K562 (cell line): ENCODE results near the gene ZNF799. TPM values are rescaled to one million over a fixed set of nuclear protein-coding genes. Genes with fewer than 3 reads are reported as not detected.

ENCODE experiments used
- CEBPB ChIP-seq: fragments of 450-650 bp; IDR thresholded peaks from 2 replicates; pipeline ENCODE4 v1.6.1; 2016; ENCODE audit warnings: missing genetic modification characterization, missing compliant biosample characterization
- CHD4 ChIP-seq: fragments of 200-600 bp; sonication (generic); IDR thresholded peaks from 3 replicates; pipeline ENCODE4 v1.6.1; 2012; ENCODE audit warnings: low read depth, mild to moderate bottlenecking, mixed read lengths, low read length, inconsistent platforms; ENCODE audit not compliant: insufficient read depth, insufficient replicate concordance, poor library complexity, severe bottlenecking
- MEF2D ChIP-seq: conservative IDR thresholded peaks from 2 replicates; pipeline ENCODE4 v1.6.1; 2016; ENCODE audit warnings: low read depth, missing genetic modification characterization, missing compliant biosample characterization
- MTA1 ChIP-seq: fragments of 450-650 bp; IDR thresholded peaks from 2 replicates; pipeline ENCODE4 v1.6.1; 2017; ENCODE audit warnings: borderline replicate concordance
- MTA2 ChIP-seq: fragments of 450-650 bp; IDR thresholded peaks from 2 replicates; pipeline ENCODE4 v1.6.1; 2016; ENCODE audit warnings: low read depth
- NCOR1 ChIP-seq: fragments of 450-650 bp; IDR thresholded peaks from 2 replicates; pipeline ENCODE4 v1.6.1; 2016; ENCODE audit warnings: mild to moderate bottlenecking, moderate library complexity
- NONO ChIP-seq, 2 experiments: fragments of 200-400 bp in 1 of 2; fragments of 450-650 bp in 1 of 2; formaldehyde crosslinking in 1 of 2; IDR thresholded peaks; 2 replicates each; pipeline ENCODE4 v1.6.1; 2017; ENCODE audit warnings: low read depth in 2 of 2, mild to moderate bottlenecking in 2 of 2, moderate library complexity in 2 of 2, low read length in 1 of 2
- POLR2A ChIP-seq: fragments of 450-650 bp; conservative IDR thresholded peaks from 2 replicates; pipeline ENCODE4 v1.6.1; 2016
- ZFPM2 ChIP-seq: fragments of 250-450 bp; sonication (Bioruptor Pico); IDR thresholded peaks from 2 replicates; pipeline ENCODE4 v1.5.1; 2022; ENCODE audit warnings: mild to moderate bottlenecking
- ZNF165 ChIP-seq: fragments of 250-450 bp; sonication (Bioruptor Pico); IDR thresholded peaks from 2 replicates; pipeline ENCODE4 v1.4.0; 2020; ENCODE audit warnings: borderline replicate concordance
- polyA plus RNA-seq, 8 experiments: library from polyadenylated mRNA; depleted of rRNA in 4 of 8; stranded (reverse) in 5 of 8; unstranded in 3 of 8; fragments of >200 nt; fragmentation: Nextera tagmentation in 2 of 8; fragmentation: Illumina TruSeq in 1 of 8; extraction: Ambion mirVana in 2 of 8; extraction: Trizol in 1 of 8; gene quantifications; 2 replicates each; pipeline versions ENCODE4 v1.2.1 to v1.2.3, GENCODE V29; 2011 to 2014; ENCODE audit warnings: inconsistent platforms in 1 of 8, missing spikeins in 1 of 8
- total RNA-seq, 7 experiments: library from RNA; depleted of rRNA in 6 of 7; stranded (reverse); fragments of >200 nt in 6 of 7; fragmentation: Illumina TruSeq in 2 of 7; extraction: Trizol in 2 of 7; gene quantifications; 2 replicates each; pipeline versions ENCODE4 v1.2.1 to v1.2.3, GENCODE V29; 2011 to 2021; ENCODE audit warnings: low replicate concordance in 1 of 7
- TF ChIP-seq, protein P1 (sequence below), 2 experiments: fragments of 450-650 bp; IDR thresholded peaks; 2 replicates each; pipeline ENCODE4 v1.6.1; 2016; ENCODE audit warnings: mild to moderate bottlenecking in 2 of 2, borderline replicate concordance in 1 of 2, low read depth in 1 of 2, moderate library complexity in 1 of 2
- TF ChIP-seq, protein P2 (sequence below): fragments of 250-450 bp; sonication (Bioruptor Pico); IDR thresholded peaks from 2 replicates; pipeline ENCODE4 v1.5.0; 2020; ENCODE audit warnings: mild to moderate bottlenecking, borderline replicate concordance
- TF ChIP-seq, protein P3 (sequence below), 2 experiments: fragments of 450-650 bp; IDR thresholded peaks; 2 replicates each; pipeline ENCODE4 v1.6.1; 2018; ENCODE audit warnings: mild to moderate bottlenecking in 2 of 2, low read depth in 1 of 2; ENCODE audit not compliant: partially characterized antibody in 2 of 2

ZNF799 gene
- total and polyA plus RNA-seq, 9 of the 15 experiments (the other 6 are each of a cell fraction or from before 2014, with no cell fraction given) = 0.63 to 5.5 (median 2.9) TPM

DNA sequence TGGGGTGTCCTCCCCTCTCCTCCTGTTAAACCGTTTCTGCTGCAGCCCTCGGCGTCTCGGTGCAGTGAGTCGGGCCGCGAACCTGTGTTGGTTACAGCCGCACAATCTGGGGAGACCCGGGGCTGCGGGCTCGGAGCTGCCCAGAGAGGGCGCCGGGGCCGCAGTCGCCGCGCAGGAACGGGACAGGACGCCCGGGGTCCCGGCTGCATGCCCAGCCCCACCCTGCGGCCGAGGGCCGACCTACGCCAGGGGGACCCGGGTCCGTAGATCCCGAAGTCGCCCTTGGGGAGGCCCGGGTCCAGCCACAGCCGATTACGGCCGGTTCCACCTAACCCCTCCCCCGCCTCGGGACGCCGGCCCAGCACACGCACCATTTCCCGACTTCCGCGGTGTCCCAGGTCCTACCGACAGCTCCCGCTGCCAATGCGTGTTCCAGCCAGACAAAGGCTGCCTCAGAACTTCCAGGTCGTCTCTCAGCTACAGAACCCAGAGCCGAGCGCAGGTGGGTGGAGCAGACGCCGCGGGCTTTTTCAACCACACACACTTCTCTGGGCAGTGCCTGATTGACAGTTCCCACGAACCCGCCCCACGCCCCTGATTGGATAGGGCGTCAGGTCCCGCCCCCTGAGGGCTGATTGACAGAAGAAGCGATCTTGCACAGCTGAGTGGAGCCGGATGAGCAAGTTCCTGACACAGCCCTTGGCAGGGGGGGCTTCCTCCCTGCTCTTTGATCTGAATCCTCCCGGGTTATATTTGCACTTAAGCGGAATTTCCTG, 39.7 kb upstream of the ZNF799 start, which contains the start of gene ZNF443 (continued):
- TF ChIP-seq, protein P1, sequence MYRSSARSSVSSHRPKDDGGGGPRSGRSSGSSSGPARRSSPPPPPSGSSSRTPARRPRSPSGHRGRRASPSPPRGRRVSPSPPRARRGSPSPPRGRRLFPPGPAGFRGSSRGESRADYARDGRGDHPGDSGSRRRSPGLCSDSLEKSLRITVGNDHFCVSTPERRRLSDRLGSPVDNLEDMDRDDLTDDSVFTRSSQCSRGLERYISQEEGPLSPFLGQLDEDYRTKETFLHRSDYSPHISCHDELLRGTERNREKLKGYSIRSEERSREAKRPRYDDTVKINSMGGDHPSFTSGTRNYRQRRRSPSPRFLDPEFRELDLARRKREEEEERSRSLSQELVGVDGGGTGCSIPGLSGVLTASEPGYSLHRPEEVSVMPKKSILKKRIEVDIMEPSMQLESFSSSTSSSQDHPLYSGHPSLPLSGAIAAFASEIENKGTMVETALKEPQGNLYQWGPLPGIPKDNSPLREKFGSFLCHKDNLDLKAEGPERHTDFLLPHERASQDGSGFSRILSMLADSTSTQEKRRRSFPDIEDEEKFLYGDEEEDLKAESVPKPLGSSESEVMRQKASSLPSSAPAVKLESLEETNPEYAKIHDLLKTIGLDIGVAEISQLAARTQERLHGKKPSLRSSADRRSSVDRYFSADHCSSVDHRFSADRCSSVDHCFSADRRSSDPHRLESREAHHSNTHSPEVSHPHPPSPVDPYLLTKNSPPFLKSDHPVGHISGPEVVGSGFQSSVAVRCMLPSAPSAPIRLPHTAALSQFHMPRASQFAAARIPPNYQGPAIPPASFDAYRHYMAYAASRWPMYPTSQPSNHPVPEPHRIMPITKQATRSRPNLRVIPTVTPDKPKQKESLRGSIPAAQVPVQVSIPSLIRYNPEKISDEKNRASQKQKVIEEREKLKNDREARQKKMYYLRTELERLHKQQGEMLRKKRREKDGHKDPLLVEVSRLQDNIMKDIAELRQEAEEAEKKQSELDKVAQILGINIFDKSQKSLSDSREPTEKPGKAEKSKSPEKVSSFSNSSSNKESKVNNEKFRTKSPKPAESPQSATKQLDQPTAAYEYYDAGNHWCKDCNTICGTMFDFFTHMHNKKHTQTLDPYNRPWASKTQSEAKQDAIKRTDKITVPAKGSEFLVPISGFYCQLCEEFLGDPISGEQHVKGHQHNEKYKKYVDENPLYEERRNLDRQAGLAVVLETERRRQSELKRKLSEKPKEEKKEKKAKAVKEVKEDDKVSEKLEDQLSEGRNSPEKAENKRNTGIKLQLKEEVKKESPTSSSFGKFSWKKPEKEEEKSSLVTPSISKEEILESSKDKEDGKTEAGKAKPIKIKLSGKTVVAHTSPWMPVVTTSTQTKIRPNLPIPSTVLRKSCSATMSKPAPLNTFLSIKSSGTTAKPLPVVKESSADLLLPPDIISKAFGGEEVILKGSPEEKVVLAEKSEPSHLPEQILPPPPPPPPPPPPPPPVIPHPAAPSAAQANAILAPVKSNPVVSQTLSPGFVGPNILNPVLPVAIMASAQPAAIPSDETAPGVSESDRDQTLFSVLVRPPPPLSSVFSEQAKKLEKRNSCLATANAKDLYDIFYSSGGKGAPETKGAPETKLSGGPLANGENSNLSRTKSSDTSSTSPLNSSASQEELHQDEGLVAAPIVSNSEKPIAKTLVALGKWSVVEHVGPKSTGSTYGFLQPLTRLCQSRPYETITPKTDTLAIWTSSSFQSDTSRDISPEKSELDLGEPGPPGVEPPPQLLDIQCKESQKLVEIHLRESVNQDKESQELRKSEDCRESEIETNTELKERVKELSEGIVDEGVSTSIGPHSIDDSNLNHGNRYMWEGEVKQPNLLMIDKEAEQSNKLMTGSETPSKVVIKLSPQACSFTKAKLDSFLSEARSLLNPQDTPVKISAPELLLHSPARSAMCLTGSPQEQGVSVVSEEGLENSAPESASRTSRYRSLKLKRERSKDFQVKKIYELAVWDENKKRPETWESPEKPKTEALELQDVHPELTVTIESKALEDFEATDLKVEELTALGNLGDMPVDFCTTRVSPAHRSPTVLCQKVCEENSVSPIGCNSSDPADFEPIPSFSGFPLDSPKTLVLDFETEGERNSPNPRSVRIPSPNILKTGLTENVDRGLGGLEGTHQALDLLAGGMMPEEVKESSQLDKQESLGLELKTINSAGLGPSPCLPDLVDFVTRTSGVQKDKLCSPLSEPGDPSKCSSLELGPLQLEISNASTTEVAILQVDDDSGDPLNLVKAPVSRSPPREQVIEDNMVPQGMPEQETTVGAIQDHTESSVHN (IDR thresholded peaks at IDR 0.05; ENCODE audit: borderline replicate concordance in 1 of 2, low read depth in 1 of 2) = no peak
- no peak for TF ChIP-seq NONO (IDR thresholded peaks at IDR 0.05; ENCODE audit: low read depth in 2 of 2, low read length in 1 of 2)
- TF ChIP-seq CHD4 = no peak
- TF ChIP-seq, protein P2, sequence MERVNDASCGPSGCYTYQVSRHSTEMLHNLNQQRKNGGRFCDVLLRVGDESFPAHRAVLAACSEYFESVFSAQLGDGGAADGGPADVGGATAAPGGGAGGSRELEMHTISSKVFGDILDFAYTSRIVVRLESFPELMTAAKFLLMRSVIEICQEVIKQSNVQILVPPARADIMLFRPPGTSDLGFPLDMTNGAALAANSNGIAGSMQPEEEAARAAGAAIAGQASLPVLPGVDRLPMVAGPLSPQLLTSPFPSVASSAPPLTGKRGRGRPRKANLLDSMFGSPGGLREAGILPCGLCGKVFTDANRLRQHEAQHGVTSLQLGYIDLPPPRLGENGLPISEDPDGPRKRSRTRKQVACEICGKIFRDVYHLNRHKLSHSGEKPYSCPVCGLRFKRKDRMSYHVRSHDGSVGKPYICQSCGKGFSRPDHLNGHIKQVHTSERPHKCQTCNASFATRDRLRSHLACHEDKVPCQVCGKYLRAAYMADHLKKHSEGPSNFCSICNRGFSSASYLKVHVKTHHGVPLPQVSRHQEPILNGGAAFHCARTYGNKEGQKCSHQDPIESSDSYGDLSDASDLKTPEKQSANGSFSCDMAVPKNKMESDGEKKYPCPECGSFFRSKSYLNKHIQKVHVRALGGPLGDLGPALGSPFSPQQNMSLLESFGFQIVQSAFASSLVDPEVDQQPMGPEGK = no peak
- TF ChIP-seq, protein P3, sequence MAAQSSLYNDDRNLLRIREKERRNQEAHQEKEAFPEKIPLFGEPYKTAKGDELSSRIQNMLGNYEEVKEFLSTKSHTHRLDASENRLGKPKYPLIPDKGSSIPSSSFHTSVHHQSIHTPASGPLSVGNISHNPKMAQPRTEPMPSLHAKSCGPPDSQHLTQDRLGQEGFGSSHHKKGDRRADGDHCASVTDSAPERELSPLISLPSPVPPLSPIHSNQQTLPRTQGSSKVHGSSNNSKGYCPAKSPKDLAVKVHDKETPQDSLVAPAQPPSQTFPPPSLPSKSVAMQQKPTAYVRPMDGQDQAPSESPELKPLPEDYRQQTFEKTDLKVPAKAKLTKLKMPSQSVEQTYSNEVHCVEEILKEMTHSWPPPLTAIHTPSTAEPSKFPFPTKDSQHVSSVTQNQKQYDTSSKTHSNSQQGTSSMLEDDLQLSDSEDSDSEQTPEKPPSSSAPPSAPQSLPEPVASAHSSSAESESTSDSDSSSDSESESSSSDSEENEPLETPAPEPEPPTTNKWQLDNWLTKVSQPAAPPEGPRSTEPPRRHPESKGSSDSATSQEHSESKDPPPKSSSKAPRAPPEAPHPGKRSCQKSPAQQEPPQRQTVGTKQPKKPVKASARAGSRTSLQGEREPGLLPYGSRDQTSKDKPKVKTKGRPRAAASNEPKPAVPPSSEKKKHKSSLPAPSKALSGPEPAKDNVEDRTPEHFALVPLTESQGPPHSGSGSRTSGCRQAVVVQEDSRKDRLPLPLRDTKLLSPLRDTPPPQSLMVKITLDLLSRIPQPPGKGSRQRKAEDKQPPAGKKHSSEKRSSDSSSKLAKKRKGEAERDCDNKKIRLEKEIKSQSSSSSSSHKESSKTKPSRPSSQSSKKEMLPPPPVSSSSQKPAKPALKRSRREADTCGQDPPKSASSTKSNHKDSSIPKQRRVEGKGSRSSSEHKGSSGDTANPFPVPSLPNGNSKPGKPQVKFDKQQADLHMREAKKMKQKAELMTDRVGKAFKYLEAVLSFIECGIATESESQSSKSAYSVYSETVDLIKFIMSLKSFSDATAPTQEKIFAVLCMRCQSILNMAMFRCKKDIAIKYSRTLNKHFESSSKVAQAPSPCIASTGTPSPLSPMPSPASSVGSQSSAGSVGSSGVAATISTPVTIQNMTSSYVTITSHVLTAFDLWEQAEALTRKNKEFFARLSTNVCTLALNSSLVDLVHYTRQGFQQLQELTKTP (IDR thresholded peaks at IDR 0.05; ENCODE audit: low read depth in 1 of 2, partially characterized antibody in 2 of 2) = no peak
- no peak for TF ChIP-seq MTA2
- no peak for TF ChIP-seq ZFPM2 (CRISPR knock-in tag)
- TF ChIP-seq MEF2D = no peak
- no peak for TF ChIP-seq CEBPB (tag)
- no peak for TF ChIP-seq MTA1
- peak; percentile 69 for TF ChIP-seq POLR2A
- no peak for TF ChIP-seq NCOR1
- no peak for TF ChIP-seq ZNF165 (CRISPR knock-in tag)
